HG02943 (cell line): Measurements from ENCODE around the gene IL36RN.
"Not testable (repeated sequence)": the region's sequence is repeated elsewhere in the genome, so short reads cannot be mapped to it uniquely, and the experiment has no call there.

ENCODE experiments used
- ATAC-seq: cut with Tn5 transposase; IDR thresholded peaks from one replicate; pipeline ENCODE4 v1.9.1; 2021; ENCODE audit warnings: mild to moderate bottlenecking, low read depth, moderate library complexity; ENCODE audit not compliant: unreplicated experiment

The IL36RN gene

DNA sequence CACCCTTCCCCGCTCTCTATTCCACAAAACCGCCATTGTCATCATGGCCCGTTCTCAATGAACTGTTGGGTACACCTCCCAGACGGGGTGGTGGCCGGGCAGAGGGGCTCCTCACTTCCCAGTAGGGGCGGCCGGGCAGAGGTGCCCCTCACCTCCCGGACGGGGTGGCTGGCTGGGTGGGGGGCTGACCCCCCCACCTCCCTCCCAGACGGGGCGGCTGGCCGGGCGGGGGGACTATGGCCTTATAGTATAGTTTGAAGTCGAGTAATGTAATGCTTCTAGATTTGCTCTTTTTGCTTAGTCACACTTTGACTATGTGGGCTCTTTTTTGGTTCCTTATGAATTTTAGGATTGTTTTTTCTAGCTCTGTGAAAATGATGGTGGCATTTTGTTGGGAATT lies 37.3 kb downstream of the IL36RN start:
- not testable (repeated sequence) for ATAC-seq

DNA sequence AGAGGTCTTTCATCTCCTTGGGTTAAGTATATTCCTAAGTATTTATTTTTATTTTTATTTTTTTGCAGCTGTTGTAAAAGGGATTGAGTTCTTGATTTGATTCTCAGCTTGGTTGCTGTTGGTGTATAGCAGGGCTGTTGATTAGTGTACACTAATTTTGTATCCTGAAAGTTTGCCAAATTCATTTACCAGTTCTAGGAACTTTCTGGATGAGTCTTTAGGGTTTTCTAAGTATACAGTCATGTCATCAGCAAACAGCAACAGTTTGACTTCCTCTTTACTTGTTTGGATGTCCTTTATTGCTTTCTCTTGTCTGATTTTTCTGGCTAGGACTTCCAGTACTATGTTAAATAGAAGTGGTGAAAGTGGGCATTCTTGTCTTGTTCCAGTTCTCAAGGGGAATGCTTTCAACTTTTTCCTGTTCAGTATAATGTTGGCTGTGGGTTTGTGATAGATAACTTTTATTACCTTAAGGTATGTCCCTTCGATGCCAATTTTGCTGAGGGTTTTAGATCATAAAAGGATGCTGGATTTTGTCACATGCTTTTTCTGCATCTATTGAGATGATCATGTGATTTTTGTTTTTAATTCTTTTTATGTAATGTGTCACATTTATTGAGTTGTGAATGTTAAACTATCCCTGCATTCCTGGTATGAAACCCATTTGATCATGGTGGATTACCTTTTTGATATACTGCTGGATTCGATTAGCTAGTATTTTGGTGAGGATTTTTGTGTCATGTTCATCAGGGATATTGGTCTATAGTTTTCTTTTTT lies 38.0 kb downstream of the IL36RN start:
- ATAC-seq = not testable (repeated sequence)

DNA sequence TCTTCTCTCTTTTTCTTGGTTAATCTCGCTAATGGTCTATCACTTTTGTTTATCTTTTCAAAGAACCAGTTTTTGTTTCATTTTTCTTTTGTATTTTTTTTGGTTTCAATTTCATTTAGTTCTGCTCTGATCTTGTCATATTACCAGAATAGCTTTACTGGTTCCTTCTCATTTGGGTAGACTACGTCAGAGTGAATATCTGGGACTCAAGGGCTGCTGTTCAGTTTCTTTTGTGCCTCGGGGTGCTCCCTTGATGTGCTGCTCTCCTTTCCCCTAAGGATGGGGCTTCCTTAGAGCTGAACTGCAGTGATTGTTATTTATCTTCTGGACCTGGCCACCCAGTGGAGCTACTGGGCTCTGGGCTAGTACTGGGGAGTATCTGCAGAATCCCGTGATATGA lies 39.0 kb downstream of the IL36RN start:
- ATAC-seq = no peak

DNA sequence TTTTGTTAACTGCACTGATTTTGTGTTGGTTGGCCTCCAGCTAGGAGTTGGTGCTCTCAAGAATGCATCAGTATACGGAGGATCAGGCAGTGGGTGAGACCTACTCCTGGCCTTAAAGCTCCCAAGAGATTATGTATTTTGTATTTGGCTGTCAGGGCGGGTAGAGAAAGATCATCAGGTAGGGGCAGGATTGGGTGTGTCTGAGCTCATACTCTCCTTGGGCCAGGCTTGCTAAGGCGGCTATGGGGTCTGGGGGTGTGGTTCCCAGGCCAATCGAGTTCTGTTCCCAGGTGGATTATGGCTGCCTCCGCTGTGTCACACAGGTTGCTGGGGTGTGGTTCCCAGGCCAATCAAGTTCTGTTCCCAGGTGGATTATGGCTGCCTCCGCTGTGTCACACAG lies 39.5 kb downstream of the IL36RN start:
- no peak for ATAC-seq

DNA sequence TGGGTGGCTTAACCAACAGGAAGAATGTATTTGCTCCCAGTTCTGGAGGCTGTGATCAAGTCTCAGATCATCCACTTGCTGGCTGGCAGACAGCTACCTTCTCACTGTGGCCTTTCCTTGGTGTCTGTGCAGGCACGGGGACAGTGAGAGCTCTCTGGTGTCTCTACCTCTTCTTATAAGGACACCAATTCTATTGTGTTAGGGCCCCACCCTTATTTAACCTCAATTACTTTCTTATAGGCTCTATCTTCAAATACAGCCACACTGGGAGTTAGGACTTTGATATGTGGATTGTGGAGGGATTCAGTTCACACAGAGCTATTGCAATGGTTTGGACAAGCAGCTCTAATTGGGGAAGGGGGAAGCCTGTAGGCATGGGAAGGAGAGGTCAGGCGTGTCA lies 43.1 kb downstream of the IL36RN start:
- ATAC-seq = no peak

DNA sequence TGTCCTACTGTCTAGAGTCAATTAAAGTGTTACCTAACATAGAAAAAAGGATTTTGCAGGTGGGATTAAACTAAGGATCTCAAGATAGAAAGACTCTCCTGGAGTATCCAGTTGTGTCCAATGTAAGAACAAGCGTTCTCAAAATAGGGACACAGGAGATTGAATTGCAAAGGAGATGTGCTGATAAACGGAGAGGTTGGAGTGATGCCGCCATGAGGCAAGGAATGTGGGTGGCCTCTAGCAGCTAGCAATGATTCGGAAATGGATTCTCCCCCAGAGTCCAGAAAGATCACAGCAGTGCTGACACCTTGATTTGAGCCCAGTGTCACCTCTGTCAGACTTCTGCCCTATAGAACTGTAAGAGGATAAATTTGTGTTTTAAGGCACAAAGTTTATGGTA lies 44.3 kb downstream of the IL36RN start:
- ATAC-seq = no peak

DNA sequence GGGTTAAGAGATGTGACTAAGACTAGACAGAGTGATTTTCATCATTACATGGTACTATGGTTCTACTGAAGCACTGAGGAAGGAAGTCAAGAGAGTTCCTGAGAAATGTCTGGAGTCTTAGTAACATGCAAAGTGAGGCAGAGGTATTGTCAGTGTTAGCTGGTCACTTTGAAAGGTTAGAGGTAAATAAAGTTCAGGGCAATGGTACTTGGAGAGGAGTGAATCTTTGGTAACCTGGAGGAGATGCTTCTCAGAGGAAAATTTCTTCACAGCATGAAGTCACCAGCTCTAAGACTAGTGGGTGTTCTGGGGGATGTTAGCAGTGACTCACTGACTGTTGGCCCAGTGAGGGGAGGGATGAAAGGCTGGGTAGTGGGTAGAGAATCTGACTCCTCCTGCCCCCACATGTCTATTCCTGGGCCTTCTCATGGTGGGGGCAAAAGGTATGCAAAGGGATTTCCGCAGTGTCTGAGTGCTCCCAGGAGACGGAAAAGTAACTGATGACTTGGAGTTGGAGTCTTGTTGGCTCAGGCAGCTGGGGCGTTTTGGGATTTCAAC lies 45.1 kb downstream of the IL36RN start:
- ATAC-seq = no peak

DNA sequence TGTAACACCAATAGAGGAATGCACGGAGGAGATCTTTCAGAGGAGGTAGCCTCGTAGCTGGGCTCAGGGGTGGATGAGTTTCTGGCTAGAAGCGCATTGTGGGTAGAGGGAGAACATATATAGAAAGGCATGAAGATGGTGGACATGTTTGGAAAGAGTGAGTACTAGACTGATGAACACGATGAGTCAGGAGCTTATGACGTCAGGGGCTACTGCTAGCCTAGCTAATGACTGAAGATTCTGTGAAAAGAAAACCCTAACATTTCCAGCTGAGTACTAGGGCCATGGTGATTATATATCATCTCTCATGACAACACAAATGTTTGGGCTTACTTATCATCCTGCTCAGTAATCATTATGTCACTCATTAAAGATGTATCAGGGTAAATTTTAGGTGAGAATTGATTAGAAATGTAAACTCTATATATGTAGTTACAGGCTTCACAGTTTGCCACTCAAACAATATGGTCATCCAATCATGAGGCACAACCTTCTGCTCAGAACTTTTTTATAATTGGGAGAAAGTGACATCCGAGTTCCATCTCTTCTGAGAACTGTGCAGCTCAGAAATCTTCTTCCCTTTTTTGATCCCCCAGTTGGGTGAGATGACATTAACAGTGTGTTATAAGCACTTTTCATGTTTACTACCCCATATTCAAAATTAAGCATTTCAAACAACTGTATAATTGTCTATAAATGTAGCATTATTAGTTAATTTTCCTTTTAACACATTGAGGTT lies 46.2 kb downstream of the IL36RN start:
- no peak for ATAC-seq

DNA sequence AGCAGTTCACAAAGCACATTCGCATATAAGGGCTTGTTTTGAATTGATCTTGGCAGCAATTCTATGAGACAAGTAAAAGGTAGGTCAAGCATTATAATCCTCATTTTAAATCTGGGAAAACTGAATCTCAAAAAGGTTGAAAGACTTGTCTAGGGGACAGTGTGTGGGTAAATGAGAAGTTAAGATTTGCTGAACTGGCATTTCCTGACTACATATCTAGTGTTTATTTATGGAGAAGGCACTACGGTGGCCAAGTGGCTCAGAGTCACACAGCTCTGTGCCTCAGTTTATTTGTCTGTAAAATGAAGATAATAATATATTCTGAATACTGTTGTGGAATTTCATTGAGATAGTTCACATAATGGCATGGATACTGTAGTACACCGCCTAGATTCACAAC lies 52.1 kb downstream of the IL36RN start:
- ATAC-seq = no peak

DNA sequence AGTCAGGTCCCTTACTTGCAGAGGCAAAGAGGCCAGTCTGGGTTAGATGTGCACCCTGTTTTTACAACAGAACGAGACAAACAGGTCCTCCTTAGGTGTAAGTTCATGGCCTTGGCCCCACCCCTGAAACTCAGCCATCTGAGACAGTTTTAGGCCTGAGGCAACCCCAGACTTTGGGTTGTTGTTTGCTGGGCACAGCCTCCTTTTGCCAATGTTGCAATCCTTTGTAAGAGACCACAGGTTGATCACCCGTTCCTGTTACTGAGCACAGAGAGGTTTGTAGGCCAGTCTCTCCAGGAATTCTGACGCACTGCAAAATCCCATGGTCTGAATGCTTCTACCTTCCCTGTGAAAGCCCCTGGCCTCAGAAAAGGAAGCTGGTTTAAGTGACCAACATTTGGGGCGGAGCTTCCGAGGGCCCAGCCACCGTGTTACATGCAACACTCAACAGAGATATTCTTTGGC lies 52.9 kb downstream of the IL36RN start:
- ATAC-seq = no peak

DNA sequence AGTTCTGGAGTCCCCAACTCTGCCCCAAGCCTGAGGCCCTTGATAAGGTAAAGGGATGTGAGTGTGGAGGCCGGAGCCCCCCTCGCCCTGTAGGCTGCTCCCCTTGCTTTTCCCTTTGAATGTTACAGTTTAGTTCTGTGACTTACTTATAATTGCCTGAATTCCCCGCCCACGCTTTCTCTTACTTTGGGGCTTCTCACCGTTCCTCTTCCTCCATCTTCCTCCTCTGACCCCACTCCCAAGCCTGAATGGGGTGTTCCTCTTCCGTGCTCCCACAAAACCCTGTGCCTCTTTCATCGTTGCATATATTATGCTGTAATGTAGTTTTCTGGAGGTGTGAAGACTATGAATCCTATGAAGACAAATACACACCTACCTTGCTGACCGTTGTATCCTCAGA lies 53.4 kb downstream of the IL36RN start:
- no peak for ATAC-seq

DNA sequence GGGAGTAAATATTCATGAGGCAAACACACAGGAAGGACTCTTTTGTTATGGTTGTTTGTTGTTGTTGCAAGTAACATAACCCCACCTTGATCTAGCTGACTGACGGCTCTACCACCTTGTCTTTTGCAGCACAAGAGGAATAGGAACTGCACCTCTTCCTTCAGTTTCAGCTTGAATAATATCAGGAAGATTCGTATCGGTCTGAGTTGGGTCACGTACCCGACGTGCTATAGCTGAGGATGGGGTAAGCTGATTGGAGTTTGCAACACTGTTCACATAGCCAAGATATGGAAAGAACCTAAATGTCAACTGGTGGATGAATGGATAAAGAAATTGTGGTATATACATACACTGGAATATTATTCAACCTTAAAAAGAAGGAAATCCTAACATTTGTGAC lies 53.9 kb downstream of the IL36RN start:
- no peak for ATAC-seq

DNA sequence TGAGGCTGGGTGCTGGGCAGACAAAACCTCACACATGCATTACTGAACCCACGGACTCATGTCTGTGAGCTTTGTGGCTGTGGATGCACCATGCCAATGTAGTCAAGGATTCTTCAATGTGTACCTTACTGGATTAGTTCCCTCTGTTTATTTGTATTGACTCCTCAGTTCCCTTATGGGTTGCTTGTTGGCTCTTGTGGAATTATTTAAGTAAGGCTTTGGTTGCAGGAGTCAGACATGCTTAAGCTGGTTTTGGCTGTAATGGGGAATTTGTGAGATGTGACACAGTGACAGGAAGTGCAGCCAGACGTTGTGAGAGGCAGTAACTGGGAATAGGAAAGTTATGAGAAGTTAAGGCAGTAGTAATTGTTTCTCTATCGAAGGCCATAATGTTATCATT lies 54.8 kb downstream of the IL36RN start:
- ATAC-seq = no peak
